H9 (cell line): ENCODE results near the gene RPS6KA6. TPM values are rescaled to one million over a fixed set of nuclear protein-coding genes. Genes with fewer than 3 reads are reported as not detected.

Experiments used
- DNase-seq: peaks from one replicate; pipeline ENCODE4 v3.0.0-alpha.2; 2017
- H2AFZ ChIP-seq: one replicate; pipeline ENCODE4 v1.6.1; 2013; ENCODE audit warnings: mild to moderate bottlenecking, low read length, control low read depth, moderate library complexity
- H2AK5ac ChIP-seq: 2 replicates; pipeline ENCODE4 v1.6.1; 2013; ENCODE audit warnings: low read length, control low read depth, mixed read lengths; ENCODE audit not compliant: insufficient read length
- H2BK120ac ChIP-seq: one replicate; pipeline ENCODE4 v1.6.1; 2013; ENCODE audit warnings: low read depth, mild to moderate bottlenecking, low read length, control low read depth, inconsistent platforms; ENCODE audit not compliant: poor library complexity, severe bottlenecking
- H2BK12ac ChIP-seq: 2 replicates; pipeline ENCODE4 v1.6.1; 2013; ENCODE audit warnings: low read length, control low read depth, mixed read lengths, low read depth; ENCODE audit not compliant: insufficient read length
- H2BK15ac ChIP-seq: 2 replicates; pipeline ENCODE4 v1.6.1; 2013; ENCODE audit warnings: low read depth, low read length, control low read depth
- H2BK20ac ChIP-seq: one replicate; pipeline ENCODE4 v1.6.1; 2013; ENCODE audit warnings: low read depth, mild to moderate bottlenecking, low read length, control low read depth, inconsistent platforms; ENCODE audit not compliant: poor library complexity, severe bottlenecking
- H2BK5ac ChIP-seq: 2 replicates; pipeline ENCODE4 v1.6.1; 2013; ENCODE audit warnings: low read length, control low read depth, mixed read lengths; ENCODE audit not compliant: insufficient read length
- H3K14ac ChIP-seq: 2 replicates; pipeline ENCODE4 v1.6.1; 2013; ENCODE audit warnings: low read length, control low read depth; ENCODE audit not compliant: insufficient read depth
- H3K18ac ChIP-seq: 2 replicates; pipeline ENCODE4 v1.6.1; 2013; ENCODE audit warnings: low read depth, mild to moderate bottlenecking, mixed read lengths, low read length, control low read depth; ENCODE audit not compliant: insufficient read length
- H3K23ac ChIP-seq: 2 replicates; pipeline ENCODE4 v1.6.1; 2013; ENCODE audit warnings: low read length, control low read depth, mixed read lengths, low read depth; ENCODE audit not compliant: insufficient read length
- H3K23me2 ChIP-seq: 2 replicates; pipeline ENCODE4 v1.6.1; 2013; ENCODE audit warnings: low read depth, mild to moderate bottlenecking, mixed read lengths, low read length, control low read depth; ENCODE audit not compliant: insufficient read length, poor library complexity, severe bottlenecking
- H3K27ac ChIP-seq: 2 replicates; pipeline ENCODE4 v1.5.1; 2013; ENCODE audit warnings: low read length, control low read depth, mixed read lengths, low read depth; ENCODE audit not compliant: insufficient read length
- H3K27me3 ChIP-seq: 2 replicates; pipeline ENCODE4 v1.6.1; 2013; ENCODE audit warnings: low read length, control low read depth, inconsistent platforms; ENCODE audit not compliant: insufficient read depth
- H3K4ac ChIP-seq: 2 replicates; pipeline ENCODE4 v1.6.1; 2013; ENCODE audit warnings: low read depth, mild to moderate bottlenecking, control low read depth, inconsistent platforms, low read length, moderate library complexity
- H3K4me1 ChIP-seq: 2 replicates; pipeline ENCODE4 v1.6.1; 2013; ENCODE audit warnings: low read length, control low read depth, inconsistent platforms; ENCODE audit not compliant: insufficient read depth
- H3K4me2 ChIP-seq: 2 replicates; pipeline ENCODE4 v1.6.1; 2013; ENCODE audit warnings: low read length, control low read depth, mixed read lengths; ENCODE audit not compliant: insufficient read length, insufficient read depth
- H3K56ac ChIP-seq: 2 replicates; pipeline ENCODE4 v1.6.1; 2013; ENCODE audit warnings: low read depth, mild to moderate bottlenecking, mixed read lengths, low read length, control low read depth; ENCODE audit not compliant: insufficient read length
- H3K79me1 ChIP-seq: 2 replicates; pipeline ENCODE4 v1.6.1; 2013; ENCODE audit warnings: low read depth, mild to moderate bottlenecking, moderate library complexity, low read length, control low read depth, inconsistent platforms; ENCODE audit not compliant: insufficient read depth, poor library complexity, severe bottlenecking
- H3K79me2 ChIP-seq: 2 replicates; pipeline ENCODE4 v1.6.1; 2013; ENCODE audit warnings: low read length, control low read depth, inconsistent platforms; ENCODE audit not compliant: insufficient read depth
- H3K9ac ChIP-seq: 2 replicates; pipeline ENCODE4 v1.6.1; 2013; ENCODE audit warnings: low read length, control low read depth, mixed read lengths; ENCODE audit not compliant: insufficient read length; ENCODE audit errors: extremely low read depth
- H3K9me3 ChIP-seq: one replicate; pipeline ENCODE4 v1.6.1; 2013; ENCODE audit warnings: low read depth, low read length, inconsistent platforms; ENCODE audit not compliant: control insufficient read depth
- H3T11ph ChIP-seq: one replicate; pipeline ENCODE4 v1.6.1; 2013; ENCODE audit warnings: mild to moderate bottlenecking, low read length, control low read depth, inconsistent platforms
- H4K20me1 ChIP-seq: one replicate; pipeline ENCODE4 v1.6.1; 2013; ENCODE audit not compliant: control insufficient read depth, insufficient read length, insufficient read depth
- H4K5ac ChIP-seq: 2 replicates; pipeline ENCODE4 v1.6.1; 2013; ENCODE audit warnings: low read depth, mild to moderate bottlenecking, mixed read lengths, low read length, control low read depth; ENCODE audit not compliant: insufficient read length
- H4K8ac ChIP-seq: replicated peaks from 2 replicates; pipeline ENCODE4 v1.6.1; 2013; ENCODE audit warnings: low read length, control low read depth, mixed read lengths, low read depth; ENCODE audit not compliant: insufficient read length
- H4K91ac ChIP-seq: 2 replicates; pipeline ENCODE4 v1.6.1; 2013; ENCODE audit warnings: low read depth, mild to moderate bottlenecking, moderate library complexity, mixed read lengths, low read length, control low read depth; ENCODE audit not compliant: insufficient read length
- H3K27ac Mint-ChIP-seq, 3 experiments: 2 replicates in 2 of 3; 3 replicates in 1 of 3; pipeline ENCODE4 v1.8.0; 2020 to 2021; ENCODE audit warnings: mixed read lengths in 3 of 3, mild to moderate bottlenecking in 1 of 3, moderate library complexity in 1 of 3
- H3K27me3 Mint-ChIP-seq: 2 replicates; pipeline ENCODE4 v1.8.0; 2021; ENCODE audit warnings: low read depth, mild to moderate bottlenecking, moderate library complexity, mixed read lengths
- H3K36me3 Mint-ChIP-seq, 3 experiments: 2 replicates in 2 of 3; 3 replicates in 1 of 3; pipeline ENCODE4 v1.8.0; 2020 to 2021; ENCODE audit warnings: low read depth in 3 of 3, mixed read lengths in 3 of 3; ENCODE audit not compliant: insufficient read depth in 1 of 3
- H3K4me1 Mint-ChIP-seq, 2 experiments: 2 replicates each; pipeline ENCODE4 v1.8.0; 2020; ENCODE audit warnings: mixed read lengths in 2 of 2
- H3K4me3 Mint-ChIP-seq, 2 experiments: 2 replicates in 1 of 2; 3 replicates in 1 of 2; pipeline ENCODE4 v1.8.0; 2020 to 2021; ENCODE audit warnings: mild to moderate bottlenecking in 2 of 2, mixed read lengths in 2 of 2, moderate library complexity in 1 of 2
- H3K9me3 Mint-ChIP-seq, 2 experiments: 2 replicates in 1 of 2; 3 replicates in 1 of 2; pipeline ENCODE4 v1.8.0; 2020; ENCODE audit warnings: mild to moderate bottlenecking in 2 of 2, mixed read lengths in 2 of 2, moderate library complexity in 1 of 2
- WGBS: extraction: QIAGEN DNeasy Blood & Tissue Kit; methylation state at CpG from one replicate; pipeline ENCODE4 v1.1.7; 2013; ENCODE audit warnings: missing lambda C conversion rate, low lambda C conversion rate, mixed read lengths; ENCODE audit not compliant: insufficient read length; ENCODE audit errors: extremely low coverage; 5-methylcytosine and 5-hydroxymethylcytosine counted together
- total RNA-seq: library from RNA; stranded (reverse); gene quantifications from 2 replicates; pipeline ENCODE4 v1.2.1, GENCODE V29; 2021
- TF ChIP-seq, protein P1 (sequence below): fragments of 200-600 bp; sonication (generic); conservative IDR thresholded peaks from 3 replicates; pipeline ENCODE4 v1.8.0; 2021; ENCODE audit warnings: antibody characterized with exemption, mild to moderate bottlenecking

RPS6KA6 gene
- total RNA-seq, 1 experiment from 2014 or later: 12.1 TPM

DNA sequence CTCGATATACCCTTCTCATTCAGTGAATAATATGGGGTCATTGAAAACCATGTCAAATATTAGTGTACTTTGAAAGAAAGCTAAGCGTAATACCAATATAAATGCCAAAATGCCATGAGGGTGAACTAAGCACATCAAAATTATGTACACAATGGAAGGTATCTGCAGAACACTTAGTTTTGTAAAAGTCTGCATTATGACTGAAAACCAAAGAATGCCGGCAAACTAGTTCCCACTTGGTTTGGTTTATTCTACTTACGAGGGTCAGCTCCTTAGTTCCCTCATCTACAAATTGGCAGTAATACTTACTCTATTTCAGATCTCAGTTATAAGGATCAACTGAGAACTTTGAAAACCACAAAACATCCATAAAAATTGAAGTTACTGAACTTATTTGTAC is 27.3 kb downstream of the RPS6KA6 start:
- no peak overlapping the region for H3K4me3 Mint-ChIP-seq
- DNase-seq: no peak
- Histone ChIP-seq H3K56ac (no peak overlapping the region), H3K9me3 (peaks cover 3% of the 10 kb centered on the region), H3K27me3 (no peaks in the 10 kb centered on the region), H4K8ac (no peak overlapping the region), H3K18ac (no peak overlapping the region), H2BK15ac (no peak overlapping the region), H2BK120ac (no peak overlapping the region), H3K79me2 (no peaks in the 10 kb centered on the region), H3T11ph (no peak overlapping the region), H4K91ac (no peak overlapping the region), H4K5ac (no peak overlapping the region), H3K23ac (no peak overlapping the region), H3K4me2 (no peak overlapping the region), H3K23me2 (no peaks in the 10 kb centered on the region), H2AFZ (no peak overlapping the region), H3K4ac (no peak overlapping the region), H2BK20ac (no peak overlapping the region), H3K27ac (no peak overlapping the region), H3K9ac (no peak overlapping the region), H2BK5ac (no peak overlapping the region), H4K20me1 (no peaks in the 10 kb centered on the region), H3K4me1 (no peaks in the 10 kb centered on the region), H3K79me1 (no peaks in the 10 kb centered on the region), H2AK5ac (no peak overlapping the region), H2BK12ac (no peak overlapping the region), H3K14ac (no peak overlapping the region)
- TF ChIP-seq, protein P1, sequence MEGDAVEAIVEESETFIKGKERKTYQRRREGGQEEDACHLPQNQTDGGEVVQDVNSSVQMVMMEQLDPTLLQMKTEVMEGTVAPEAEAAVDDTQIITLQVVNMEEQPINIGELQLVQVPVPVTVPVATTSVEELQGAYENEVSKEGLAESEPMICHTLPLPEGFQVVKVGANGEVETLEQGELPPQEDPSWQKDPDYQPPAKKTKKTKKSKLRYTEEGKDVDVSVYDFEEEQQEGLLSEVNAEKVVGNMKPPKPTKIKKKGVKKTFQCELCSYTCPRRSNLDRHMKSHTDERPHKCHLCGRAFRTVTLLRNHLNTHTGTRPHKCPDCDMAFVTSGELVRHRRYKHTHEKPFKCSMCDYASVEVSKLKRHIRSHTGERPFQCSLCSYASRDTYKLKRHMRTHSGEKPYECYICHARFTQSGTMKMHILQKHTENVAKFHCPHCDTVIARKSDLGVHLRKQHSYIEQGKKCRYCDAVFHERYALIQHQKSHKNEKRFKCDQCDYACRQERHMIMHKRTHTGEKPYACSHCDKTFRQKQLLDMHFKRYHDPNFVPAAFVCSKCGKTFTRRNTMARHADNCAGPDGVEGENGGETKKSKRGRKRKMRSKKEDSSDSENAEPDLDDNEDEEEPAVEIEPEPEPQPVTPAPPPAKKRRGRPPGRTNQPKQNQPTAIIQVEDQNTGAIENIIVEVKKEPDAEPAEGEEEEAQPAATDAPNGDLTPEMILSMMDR: no peak
- H3K36me3 Mint-ChIP-seq: peaks cover 0 to 7% (median 0%) of the 10 kb centered on the region in 3 experiments; a peak in 2 of 7 replicates
- peaks cover 7 to 8% of the 10 kb centered on the region in 2 experiments for H3K4me1 Mint-ChIP-seq
- no CpG with 5 or more reads among the region's 4 CpGs for WGBS
- no peak overlapping the region for H3K27ac Mint-ChIP-seq
- peaks cover 28 to 33% of the 10 kb centered on the region in 2 experiments for H3K9me3 Mint-ChIP-seq
- H3K27me3 Mint-ChIP-seq: no peaks in the 10 kb centered on the region
